ENCODE data around the gene ELOVL3.

The ELOVL3 gene

DNA sequence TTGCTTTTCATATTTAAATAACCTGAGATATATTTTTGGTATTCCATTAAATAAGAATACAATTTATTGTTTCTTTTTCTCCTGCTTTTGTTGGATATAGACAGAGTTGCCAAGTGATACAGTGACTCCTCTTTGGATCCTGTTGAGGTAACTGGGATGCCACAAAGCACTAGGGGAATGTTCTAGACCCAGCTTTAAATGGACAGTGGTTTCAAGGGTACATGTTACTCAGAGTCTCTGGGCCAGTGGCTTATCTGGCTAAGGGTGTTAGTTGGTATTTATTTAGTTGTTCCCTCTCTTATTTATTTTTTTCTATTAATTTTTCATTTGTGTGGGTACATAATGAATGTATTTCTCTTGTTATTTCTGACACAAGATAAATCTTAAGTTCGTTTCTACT lies 28.3 kb downstream of the ELOVL3 start:
- DNase-seq (ENCODE audit: low spot score) = no peak

DNA sequence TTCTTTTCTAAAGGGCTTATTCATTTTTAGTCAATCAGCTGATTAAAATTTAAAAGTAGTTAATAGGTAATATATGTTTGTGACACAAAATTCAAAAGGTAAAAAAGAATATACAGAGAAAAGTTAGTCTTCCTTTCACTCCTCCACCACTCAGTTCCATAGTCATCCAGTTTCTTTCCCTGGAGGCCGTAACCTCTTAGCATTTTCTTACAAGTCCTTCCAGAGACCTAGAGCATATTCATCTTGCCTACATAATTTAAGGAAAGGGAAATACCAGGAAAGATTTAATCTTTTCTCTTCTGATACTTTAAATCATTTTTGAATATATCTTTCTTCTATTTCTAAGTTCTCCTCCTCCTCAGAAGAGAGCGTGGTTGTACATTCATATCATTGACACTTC lies 29.3 kb downstream of the ELOVL3 start:
- DNase-seq (ENCODE audit: low spot score) = no peak

DNA sequence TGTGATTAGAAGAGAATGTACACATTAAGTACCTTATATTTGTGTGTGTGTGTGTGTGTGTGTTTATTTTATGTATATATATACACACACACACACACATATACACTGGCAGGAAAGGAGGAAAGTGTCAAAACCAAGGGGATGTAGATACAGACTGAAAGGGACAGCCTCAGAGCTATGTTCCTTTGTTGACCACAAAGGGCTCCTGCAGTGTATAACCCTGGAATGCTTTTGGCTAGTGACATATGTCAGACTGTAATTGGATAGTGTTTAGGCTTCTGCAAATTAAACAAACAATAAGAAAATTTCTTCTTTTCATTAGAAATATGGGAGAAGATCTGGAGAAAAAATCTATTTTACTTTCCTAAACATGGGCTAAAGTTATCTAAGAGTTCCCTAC lies 35.1 kb downstream of the ELOVL3 start:
- DNase-seq (ENCODE audit: low spot score) = no peak

DNA sequence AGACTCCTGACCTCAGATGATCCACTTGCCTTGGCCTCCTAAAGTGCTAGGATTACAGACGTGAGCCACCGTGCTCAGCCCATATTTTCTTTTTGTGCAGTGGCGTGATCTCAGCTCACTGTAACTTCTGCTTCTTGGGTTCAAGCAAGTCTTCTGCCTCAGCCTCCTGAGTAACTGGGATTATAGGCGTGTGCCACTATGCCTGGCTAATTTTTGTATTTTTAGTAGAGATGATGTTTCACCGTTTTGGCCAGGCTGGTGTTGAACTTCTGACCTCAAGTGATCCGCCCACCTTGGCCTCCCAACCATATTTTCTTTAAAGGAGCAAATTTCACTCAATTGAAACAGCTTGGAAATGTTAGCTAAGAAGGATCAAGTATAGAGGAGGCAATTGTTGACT lies 35.7 kb downstream of the ELOVL3 start:
- no peak for DNase-seq (ENCODE audit: low spot score)

DNA sequence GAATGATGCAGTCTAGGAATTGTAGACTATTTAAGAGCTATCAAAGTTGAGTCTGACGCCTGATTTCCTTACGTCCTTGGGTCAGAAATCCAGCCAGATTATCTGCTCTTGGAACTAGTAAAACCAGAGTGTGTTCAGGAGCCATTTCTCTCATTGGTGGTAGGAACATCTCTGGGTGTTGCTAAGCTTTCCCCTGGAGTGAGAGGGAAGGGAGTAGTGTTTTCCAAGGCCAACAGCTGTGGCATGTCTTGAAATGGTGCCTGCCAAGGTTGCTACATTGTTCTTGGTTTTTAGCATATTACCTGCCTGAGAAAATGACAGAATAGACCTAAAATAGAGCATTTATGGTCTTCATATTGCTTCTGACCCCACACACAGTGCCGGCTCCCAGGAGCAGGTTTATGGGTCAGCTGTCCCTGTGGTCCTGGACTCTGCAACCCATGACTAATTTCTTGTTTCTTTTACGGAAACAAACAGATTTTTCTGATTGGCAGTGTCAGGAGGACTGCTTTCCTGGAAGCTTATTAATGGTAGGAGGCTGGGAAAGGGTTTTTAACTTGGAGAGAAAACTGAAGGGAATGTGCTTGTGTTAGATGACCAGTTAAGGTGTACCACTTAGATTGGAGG lies 36.8 kb downstream of the ELOVL3 start:
- DNase-seq (ENCODE audit: low spot score) = no peak

DNA sequence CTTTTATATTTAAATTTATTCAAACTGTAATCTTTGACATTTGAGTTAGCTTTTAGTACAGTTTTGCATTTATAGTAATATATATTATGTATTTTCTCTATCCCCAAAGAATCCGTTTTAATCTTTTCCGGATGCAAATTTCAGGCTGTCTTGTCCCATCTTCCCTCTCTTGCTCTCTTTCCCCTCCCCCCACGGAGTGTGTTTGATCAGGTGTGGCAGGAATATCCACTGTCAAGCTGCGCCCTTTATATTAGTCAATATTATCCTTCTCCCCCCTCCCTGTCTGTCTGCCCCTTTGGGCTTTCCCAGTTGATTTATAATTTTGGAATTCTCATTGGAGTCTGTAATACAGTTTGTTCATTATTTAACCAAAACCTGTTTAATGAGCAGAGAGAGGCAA lies 38.3 kb downstream of the ELOVL3 start:
- DNase-seq (ENCODE audit: low spot score) = no peak

DNA sequence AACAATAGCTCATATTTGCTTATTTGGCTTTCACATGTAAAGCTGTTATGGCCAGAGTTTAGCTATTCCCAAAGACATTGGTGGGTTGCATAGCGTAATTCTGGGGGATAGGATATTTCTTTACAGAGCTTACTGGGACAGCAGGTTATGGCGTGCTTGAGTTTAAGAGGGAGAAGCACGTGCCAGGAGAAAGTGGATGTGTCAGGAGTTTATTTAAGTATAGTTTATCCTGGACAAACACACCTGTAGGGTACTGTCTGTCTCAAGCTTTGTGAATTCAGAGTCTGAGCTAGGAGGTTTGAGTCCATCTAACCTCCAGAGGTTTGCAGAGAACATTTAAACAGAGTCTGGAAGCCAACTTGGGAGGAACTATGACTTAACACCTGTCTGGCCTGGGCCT lies 40.6 kb downstream of the ELOVL3 start:
- DNase-seq (ENCODE audit: low spot score) = no peak

DNA sequence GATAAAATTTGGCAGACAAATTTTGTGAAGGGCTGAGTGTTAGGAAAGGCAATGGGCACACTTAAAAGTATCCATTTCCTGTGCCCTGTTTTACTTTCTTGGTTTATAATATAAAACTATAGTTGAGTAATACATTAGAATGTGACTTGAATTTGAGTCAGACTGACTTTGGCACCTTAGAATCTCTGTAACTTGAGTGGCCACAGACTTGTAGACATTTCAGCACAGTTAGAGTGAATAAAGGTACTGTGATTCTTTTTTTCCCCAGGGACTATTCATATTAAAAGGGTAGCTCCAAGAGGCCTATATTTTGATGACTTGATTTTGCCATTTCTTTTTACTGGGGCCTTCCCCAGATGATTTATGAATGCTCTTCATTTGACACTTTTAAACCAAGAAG lies 41.6 kb downstream of the ELOVL3 start:
- DNase-seq (ENCODE audit: low spot score) = no peak

DNA sequence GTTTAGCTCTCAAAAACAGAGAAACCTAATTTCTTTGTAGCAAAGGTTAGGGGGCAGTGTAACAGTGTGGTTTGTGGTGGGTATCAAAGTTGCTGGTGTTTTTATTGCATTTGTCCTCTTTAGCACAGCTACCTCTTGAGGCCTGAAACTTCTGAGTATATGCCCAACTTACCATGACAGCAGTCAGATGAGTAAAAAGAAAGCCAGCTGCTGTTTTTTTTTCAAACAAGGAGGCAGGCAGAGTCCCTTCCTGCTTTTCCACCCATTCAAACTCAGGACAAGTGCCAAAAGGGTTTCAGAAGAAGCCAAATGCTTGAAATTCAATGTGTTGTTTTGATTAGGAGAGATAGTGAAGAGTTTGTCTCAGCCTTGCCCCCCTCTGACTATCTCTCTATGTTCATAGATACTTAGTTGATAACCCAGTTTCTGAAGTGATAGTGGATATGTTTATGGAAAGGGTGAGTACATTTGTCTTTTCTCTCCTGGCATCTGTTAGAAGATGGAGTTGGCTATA lies 42.3 kb downstream of the ELOVL3 start:
- no peak for DNase-seq (ENCODE audit: low spot score)

DNA sequence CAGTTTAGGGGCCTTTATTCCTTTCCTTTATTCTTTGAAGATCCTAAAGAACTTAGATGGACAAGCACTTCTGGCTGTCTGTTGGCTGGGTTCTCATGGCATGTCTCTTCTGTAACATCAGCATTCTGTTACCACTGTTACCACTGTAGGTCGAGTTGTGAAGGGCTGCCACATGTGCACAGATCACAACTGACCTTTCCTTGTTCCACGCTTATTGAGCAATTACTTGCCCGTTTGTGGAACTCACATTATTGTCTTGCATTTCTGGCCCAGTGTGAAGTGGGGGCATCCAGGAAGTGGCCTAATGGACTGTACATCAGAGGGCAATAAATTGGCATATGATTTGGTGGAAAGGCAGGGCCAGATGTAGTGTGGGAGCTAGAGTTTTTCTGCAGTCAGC lies 42.9 kb downstream of the ELOVL3 start:
- no peak for DNase-seq (ENCODE audit: low spot score)

DNA sequence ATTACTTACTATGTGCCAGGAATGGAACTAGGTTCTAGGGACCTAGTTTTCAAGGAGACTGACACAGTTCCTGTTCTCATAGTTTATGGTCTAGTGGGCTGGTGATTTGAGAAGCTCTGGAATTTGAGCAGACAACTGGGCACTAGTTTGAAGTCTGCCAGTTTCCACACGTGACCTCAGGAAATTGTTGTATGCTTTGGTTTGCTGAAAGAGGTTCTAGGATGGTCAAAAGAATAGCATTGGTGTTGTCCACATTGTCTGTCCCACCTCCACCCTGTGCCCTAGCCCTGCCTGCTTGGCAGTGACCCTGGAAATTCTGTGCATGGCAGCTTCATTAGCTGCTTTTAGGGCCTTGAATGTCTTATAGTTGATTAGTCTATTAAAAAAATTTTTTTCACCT lies 48.0 kb downstream of the ELOVL3 start:
- DNase-seq (ENCODE audit: low spot score) = no peak

DNA sequence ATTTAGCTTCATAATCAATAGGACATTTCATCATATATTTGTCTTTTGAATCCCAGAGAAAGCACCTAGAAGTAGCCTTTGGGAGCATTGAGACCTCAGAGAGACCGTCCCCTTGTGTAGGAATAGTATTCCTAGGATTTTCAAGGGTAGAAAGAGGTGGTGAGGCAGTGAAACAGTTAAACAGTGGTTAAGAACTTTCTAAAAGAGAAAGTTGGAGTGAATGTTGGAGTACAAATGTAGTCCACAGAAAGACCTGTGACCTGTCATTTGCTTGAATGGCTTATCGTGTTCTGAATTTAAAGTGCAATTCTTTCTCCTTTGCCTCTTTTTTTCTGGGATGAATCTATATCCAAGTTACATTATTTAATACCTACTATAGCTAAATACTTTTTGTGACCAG lies 49.2 kb downstream of the ELOVL3 start:
- no peak for DNase-seq (ENCODE audit: low spot score)

DNA sequence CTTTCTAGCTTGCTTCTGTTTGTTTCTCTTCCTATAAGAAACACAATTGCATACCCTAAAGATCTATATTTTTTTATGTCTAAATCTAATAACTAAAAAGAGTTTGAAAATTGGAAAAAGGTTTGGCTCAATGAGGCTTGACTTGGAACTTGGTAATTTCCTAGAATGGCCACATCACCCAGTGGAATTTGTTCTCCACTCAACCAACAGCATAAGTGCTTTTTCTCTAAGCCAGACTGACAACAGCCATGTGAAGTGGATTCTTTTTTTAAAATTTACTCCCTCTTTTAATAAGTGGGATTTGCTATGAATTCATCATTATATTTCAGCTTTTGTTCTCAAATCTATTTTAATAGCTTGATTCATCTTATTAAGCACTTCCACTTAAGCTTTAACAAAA lies 53.0 kb downstream of the ELOVL3 start:
- DNase-seq (ENCODE audit: low spot score) = no peak

Measured in hepatic stellate cell (primary cell).